ENCODE results near the gene MAN1B1.
A peak's percentile ranks its signal among the peaks of the same experiment; 100 is the strongest.

The MAN1B1 gene

GRCh38 chr9:137103206-137103999, 16.6 kb downstream of the MAN1B1 start:
- H3K36me3 Mint-ChIP-seq, result peaks cover 15% of the 10 kb centered on the region
- H3K27me3 Mint-ChIP-seq, result no peaks in the 10 kb centered on the region
- H3K4me1 Mint-ChIP-seq, result no peaks in the 10 kb centered on the region
- H3K4me3 Mint-ChIP-seq, result no peak overlapping the region
- H3K27ac Mint-ChIP-seq, result no peak overlapping the region
- H3K9me3 Mint-ChIP-seq, result no peaks in the 10 kb centered on the region
- ATAC-seq (ENCODE audit: low read depth) (no peak), DNase-seq (ENCODE audit: low spot score in 2 of 2) (no peak)

- DNase-seq (ENCODE audit: low spot score in 2 of 2), result no peak
- H3K36me3 Mint-ChIP-seq, result peaks cover 11% of the 10 kb centered on the region
- ATAC-seq (ENCODE audit: low read depth), result no peak
- H3K27ac Mint-ChIP-seq, result no peak overlapping the region
- H3K9me3 Mint-ChIP-seq, result no peaks in the 10 kb centered on the region
- H3K4me3 Mint-ChIP-seq, result no peak overlapping the region
- no peaks in the 10 kb centered on the region for H3K27me3 Mint-ChIP-seq
- peaks cover 3% of the 10 kb centered on the region for H3K4me1 Mint-ChIP-seq
These were observed 19.3 kb downstream of the MAN1B1 start for GRCh38 chr9:137105814-137106661.

GRCh38 chr9:137106662-137107250, 20.0 kb downstream of the MAN1B1 start:
- Mint-ChIP-seq H3K27me3 (no peaks in the 10 kb centered on the region), H3K27ac (no peak overlapping the region), H3K4me3 (no peak overlapping the region), H3K36me3 (peaks cover 11% of the 10 kb centered on the region), H3K9me3 (no peaks in the 10 kb centered on the region), H3K4me1 (peaks cover 3% of the 10 kb centered on the region)
- no peak for ATAC-seq (ENCODE audit: low read depth)
- no peak for DNase-seq (ENCODE audit: low spot score in 2 of 2)

GRCh38 chr9:137107312-137107921, 20.6 kb downstream of the MAN1B1 start:
- peaks cover 11% of the 10 kb centered on the region for H3K36me3 Mint-ChIP-seq
- no peak for ATAC-seq (ENCODE audit: low read depth)
- no peaks in the 10 kb centered on the region for H3K9me3 Mint-ChIP-seq

GRCh38 chr9:137107982-137108381, 21.2 kb downstream of the MAN1B1 start:
- DNase-seq (ENCODE audit: low spot score in 2 of 2), result no peak
- Mint-ChIP-seq H3K4me1 (peaks cover 3% of the 10 kb centered on the region), H3K27ac (no peak overlapping the region), H3K36me3 (peaks cover 11% of the 10 kb centered on the region), H3K27me3 (no peaks in the 10 kb centered on the region), H3K4me3 (no peak overlapping the region), H3K9me3 (no peaks in the 10 kb centered on the region)
- no peak for ATAC-seq (ENCODE audit: low read depth)

More at GRCh38 chr9:137107312-137107921, 20.6 kb downstream of the MAN1B1 start:
- no peak for DNase-seq (ENCODE audit: low spot score in 2 of 2)
- Mint-ChIP-seq H3K27me3 (no peaks in the 10 kb centered on the region), H3K4me3 (no peak overlapping the region), H3K27ac (no peak overlapping the region), H3K4me1 (peaks cover 3% of the 10 kb centered on the region)

GRCh38 chr9:137108608-137109249, 21.9 kb downstream of the MAN1B1 start:
- Mint-ChIP-seq H3K27ac (no peak overlapping the region), H3K36me3 (peaks cover 11% of the 10 kb centered on the region), H3K4me1 (peaks cover 6% of the 10 kb centered on the region), H3K4me3 (no peak overlapping the region), H3K27me3 (no peaks in the 10 kb centered on the region), H3K9me3 (no peaks in the 10 kb centered on the region)
- DNase-seq (ENCODE audit: low spot score in 2 of 2) (no peak), ATAC-seq (ENCODE audit: low read depth) (no peak)

GRCh38 chr9:137109250-137110146, 22.7 kb downstream of the MAN1B1 start:
- ATAC-seq (ENCODE audit: low read depth), result no peak
- Mint-ChIP-seq H3K9me3 (no peaks in the 10 kb centered on the region), H3K27me3 (no peaks in the 10 kb centered on the region), H3K4me1 (peaks cover 6% of the 10 kb centered on the region), H3K4me3 (no peak overlapping the region), H3K36me3 (peaks cover 7% of the 10 kb centered on the region), H3K27ac (no peak overlapping the region)
- DNase-seq (ENCODE audit: low spot score in 2 of 2), result no peak

- DNase-seq (ENCODE audit: low spot score in 2 of 2) (no peak), ATAC-seq (ENCODE audit: low read depth) (no peak)
- Mint-ChIP-seq H3K27me3 (no peaks in the 10 kb centered on the region), H3K9me3 (no peaks in the 10 kb centered on the region), H3K27ac (peak overlapping the region; percentile 49), H3K4me1 (peaks cover 6% of the 10 kb centered on the region), H3K36me3 (peaks cover 3% of the 10 kb centered on the region), H3K4me3 (peak overlapping the region; percentile 56)
These were observed 23.5 kb downstream of the MAN1B1 start for GRCh38 chr9:137110147-137110910.

GRCh38 chr9:137110911-137111787, 24.4 kb downstream of the MAN1B1 start:
- H3K27me3 Mint-ChIP-seq, result no peaks in the 10 kb centered on the region
- H3K9me3 Mint-ChIP-seq, result no peaks in the 10 kb centered on the region
- peak overlapping the region; percentile 56 for H3K4me3 Mint-ChIP-seq
- peaks cover 6% of the 10 kb centered on the region for H3K4me1 Mint-ChIP-seq
- no peak for DNase-seq (ENCODE audit: low spot score in 2 of 2)
- ATAC-seq (ENCODE audit: low read depth), result no peak
- peaks cover 3% of the 10 kb centered on the region for H3K36me3 Mint-ChIP-seq
- H3K27ac Mint-ChIP-seq, result peak overlapping the region; percentile 49

- ATAC-seq (ENCODE audit: low read depth), result no peak
- no peak for DNase-seq (ENCODE audit: low spot score in 2 of 2)
- Mint-ChIP-seq H3K27ac (no peak overlapping the region), H3K27me3 (no peaks in the 10 kb centered on the region), H3K4me3 (no peak overlapping the region), H3K4me1 (peaks cover 6% of the 10 kb centered on the region), H3K36me3 (peaks cover 3% of the 10 kb centered on the region), H3K9me3 (no peaks in the 10 kb centered on the region)
These were observed 25.2 kb downstream of the MAN1B1 start for GRCh38 chr9:137111788-137112563.
